HG02571 (cell line): Measurements from ENCODE around the gene BCL11A.

Experiments used
- ATAC-seq: cut with Tn5 transposase; IDR thresholded peaks from one replicate; pipeline ENCODE4 v1.9.1; 2021; ENCODE audit warnings: mild to moderate bottlenecking, moderate library complexity; ENCODE audit not compliant: unreplicated experiment

The BCL11A gene

GRCh38 chr2:60546756-60547420, 6.6 kb downstream of the BCL11A start:
- ATAC-seq, result no peak

- ATAC-seq, result no peak
These were observed 8.4 kb downstream of the BCL11A start for GRCh38 chr2:60544954-60545560.

GRCh38 chr2:60544062-60544461, 9.4 kb downstream of the BCL11A start:
- no peak for ATAC-seq

GRCh38 chr2:60541056-60541651, 12.3 kb downstream of the BCL11A start:
- ATAC-seq, result no peak

GRCh38 chr2:60540074-60540473, 13.4 kb downstream of the BCL11A start:
- no peak for ATAC-seq

GRCh38 chr2:60539140-60539539, 14.3 kb downstream of the BCL11A start:
- ATAC-seq, result no peak

GRCh38 chr2:60538101-60538500, 15.4 kb downstream of the BCL11A start:
- no peak for ATAC-seq

DNA sequence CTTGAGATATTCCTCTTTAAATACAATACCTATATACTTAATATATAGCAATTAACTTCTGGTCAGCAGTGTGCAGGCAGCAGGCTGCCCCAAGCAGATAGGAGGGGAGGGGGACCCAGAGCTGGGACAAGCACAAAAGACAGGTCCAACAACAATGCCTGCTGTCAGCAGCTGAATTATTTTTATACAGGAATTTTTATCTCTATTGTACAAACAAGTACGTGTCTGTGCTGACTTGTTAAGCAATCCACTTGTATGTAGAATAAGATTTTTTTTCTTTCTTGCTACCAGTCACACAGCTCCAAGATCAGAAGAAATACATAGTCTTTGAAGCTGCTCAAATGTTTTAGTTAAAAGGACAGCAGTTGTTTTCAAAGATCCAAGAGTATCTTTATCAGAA, 16.7 kb downstream of the BCL11A start:
- no peak for ATAC-seq

DNA sequence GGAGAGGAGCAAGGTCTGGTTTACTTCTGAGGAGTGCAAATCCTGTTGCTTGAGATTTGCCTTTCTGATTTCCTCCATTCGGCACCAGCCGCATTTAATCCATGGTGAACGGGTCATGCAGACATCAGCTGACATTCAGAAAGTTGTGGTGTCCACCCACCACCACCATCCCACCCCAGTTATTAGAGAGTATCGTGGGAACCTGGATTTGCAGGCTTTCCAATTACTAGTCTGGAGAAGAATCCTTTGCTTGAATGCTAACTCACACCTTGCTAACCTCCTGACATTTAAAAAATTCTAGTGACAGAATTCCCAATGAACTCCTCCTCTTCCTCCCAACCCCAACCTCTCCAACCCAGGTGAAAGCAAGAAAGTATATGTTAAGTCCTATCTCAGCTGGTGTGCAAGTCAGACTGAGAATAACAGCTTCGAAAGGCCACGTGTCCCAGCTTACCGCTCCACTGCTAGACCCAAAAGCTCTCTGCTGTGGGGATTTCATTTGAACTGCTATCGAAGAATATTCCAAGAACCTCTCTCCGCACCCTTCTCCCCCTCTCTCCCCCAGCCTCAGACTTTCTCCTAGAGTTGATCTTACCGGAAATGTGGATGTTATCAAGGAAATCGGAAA, 17.7 kb downstream of the BCL11A start:
- peak; percentile 76 for ATAC-seq

GRCh38 chr2:60534892-60535684, 18.4 kb downstream of the BCL11A start:
- ATAC-seq, result no peak

- ATAC-seq, result no peak
These were observed 19.3 kb downstream of the BCL11A start for GRCh38 chr2:60534052-60534685.

GRCh38 chr2:60533101-60534051, 20.1 kb downstream of the BCL11A start:
- ATAC-seq, result no peak

DNA sequence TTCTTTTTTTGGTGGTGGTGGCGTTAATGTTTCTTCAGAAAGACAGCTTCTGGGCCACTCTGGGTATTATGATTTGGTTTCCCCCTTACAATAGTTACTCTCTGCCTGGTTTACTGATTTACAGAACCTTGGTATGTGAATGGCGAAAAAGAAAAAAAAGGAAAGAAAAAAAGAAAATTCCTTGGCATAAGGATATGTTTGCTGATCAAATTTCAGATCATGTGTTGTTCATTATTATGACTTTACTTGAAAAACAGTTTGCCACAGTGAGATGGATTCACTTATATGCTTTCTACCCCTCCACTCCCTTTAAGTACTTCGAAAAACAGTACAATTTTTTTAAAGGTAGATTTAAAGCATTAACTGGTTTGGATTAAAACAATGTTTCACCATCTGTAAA, 21.0 kb downstream of the BCL11A start:
- no peak for ATAC-seq

DNA sequence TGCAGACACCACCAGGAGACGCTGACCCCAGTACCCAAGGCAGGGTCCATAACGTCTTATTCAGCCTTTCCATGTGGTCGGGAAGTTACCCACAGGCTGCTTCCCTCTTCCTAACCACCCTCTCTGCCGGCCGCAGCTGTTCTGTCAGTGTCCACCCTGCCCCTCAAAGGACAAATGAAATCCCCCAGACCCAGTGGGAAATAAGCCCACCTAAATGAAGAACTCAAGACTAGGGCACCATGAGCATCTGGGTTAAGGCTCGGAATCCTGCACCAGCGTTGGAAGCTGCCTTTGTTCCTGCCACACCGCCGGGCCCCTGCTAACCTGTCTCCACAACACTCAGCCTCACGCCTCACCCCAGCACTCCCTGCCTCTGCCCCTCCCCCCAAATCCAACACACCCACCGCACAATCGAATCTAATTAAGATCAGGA, 21.7 kb downstream of the BCL11A start:
- ATAC-seq, result no peak

GRCh38 chr2:60530660-60531281, 22.7 kb downstream of the BCL11A start:
- peak; percentile 65 for ATAC-seq

DNA sequence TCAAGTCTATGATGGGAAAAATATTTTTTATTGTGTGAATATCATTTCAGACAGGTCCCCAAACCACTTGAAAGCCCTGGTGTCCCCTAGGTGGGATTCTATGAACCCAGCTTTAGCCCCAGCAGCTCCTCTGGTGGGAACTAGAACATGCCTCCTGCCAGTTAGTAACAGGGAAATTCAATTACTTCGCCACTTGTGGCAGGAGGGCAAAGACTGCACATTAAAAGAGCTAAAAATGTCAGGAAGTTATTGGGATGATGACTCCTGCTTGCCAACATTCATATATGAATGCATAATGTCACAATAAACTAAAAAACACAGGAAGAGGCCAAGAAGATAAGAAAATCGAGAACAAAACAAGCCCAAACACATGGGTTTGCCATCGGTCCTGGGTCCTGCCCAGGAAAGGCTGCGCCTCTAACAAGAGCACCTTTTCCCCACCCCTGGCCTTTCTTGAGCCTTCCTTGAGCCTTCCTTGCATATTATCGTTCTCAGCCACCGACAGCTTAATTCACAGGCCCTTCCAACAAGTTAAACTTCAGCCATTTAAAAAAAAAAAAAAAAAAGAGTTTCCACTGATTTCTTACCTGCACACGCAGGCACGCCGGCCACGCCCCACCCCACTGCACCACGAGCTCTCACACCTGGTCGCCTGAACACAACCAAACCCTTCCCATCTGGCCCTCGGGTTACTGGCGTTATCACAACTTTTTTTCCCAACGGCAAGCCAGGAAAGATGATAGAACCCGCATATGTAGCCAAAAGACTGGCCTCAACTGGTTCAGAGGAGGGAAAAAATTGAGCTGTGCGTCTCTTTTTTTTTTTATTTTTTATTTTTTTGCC, 23.4 kb downstream of the BCL11A start:
- no peak for ATAC-seq

- ATAC-seq, result no peak
These were observed 24.2 kb downstream of the BCL11A start for GRCh38 chr2:60529136-60529784.
